ENCODE data around the gene RAB3IP.
A peak's percentile ranks its signal among the peaks of the same experiment; 100 is the strongest.

The RAB3IP gene

DNA sequence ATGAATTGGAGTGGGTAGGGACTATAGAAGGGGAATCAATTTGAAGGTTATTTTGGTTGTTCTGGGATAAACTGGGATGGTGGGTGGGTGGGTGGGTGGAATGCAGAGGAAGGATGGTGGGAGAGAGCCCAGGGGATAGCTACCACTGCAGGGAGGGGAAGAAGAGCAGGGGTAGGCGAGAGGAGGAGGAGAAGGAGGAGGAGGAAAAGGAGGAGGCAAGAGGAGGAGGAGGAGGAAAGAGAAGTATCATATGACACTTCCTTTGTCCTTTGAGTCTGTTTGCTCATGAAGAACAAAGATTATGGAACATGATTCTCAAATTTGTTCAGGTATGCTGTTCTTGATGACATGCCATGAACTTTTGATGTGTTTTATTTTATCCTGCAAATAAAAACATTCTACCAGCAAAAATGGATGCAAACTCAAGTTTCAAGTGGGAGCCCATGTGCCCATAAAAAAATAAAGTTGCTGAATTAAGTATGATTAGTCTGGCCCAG, 35.5 kb upstream of the RAB3IP start:
- TF ChIP-seq, protein P1, sequence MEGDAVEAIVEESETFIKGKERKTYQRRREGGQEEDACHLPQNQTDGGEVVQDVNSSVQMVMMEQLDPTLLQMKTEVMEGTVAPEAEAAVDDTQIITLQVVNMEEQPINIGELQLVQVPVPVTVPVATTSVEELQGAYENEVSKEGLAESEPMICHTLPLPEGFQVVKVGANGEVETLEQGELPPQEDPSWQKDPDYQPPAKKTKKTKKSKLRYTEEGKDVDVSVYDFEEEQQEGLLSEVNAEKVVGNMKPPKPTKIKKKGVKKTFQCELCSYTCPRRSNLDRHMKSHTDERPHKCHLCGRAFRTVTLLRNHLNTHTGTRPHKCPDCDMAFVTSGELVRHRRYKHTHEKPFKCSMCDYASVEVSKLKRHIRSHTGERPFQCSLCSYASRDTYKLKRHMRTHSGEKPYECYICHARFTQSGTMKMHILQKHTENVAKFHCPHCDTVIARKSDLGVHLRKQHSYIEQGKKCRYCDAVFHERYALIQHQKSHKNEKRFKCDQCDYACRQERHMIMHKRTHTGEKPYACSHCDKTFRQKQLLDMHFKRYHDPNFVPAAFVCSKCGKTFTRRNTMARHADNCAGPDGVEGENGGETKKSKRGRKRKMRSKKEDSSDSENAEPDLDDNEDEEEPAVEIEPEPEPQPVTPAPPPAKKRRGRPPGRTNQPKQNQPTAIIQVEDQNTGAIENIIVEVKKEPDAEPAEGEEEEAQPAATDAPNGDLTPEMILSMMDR (IDR thresholded peaks at IDR 0.05; ENCODE audit: insufficient read depth, low read depth, low read length, missing control alignments), result no peak
- no peak overlapping the region for H3K4me3 ChIP-seq (ENCODE audit: low read length)
- no peak for DNase-seq (ENCODE audit: low read depth)

GRCh38 chr12:69704357-69704756, 34.3 kb upstream of the RAB3IP start:
- no peak overlapping the region for H3K4me3 ChIP-seq (ENCODE audit: low read length)
- DNase-seq (ENCODE audit: low read depth), result no peak
- TF ChIP-seq, protein P1 (IDR thresholded peaks at IDR 0.05; ENCODE audit: insufficient read depth, low read depth, low read length, missing control alignments), result no peak

DNA sequence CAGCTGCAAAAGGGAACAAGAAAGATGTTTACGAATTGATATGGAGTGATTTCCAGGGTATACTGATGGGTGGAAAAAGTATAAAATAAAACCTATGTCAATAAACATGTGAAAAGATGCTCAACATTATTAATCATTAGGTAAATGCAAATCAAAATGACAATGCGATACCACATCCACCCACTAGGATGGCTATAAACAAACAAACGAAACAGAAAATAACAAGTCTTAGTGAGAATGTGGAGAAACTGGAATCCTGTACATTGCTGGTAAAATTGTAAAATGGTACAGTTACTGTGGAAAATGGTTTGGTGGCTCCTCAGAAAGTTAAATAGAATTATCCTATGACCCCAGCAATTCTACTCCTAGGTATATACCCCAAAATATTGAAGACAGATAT, 30.0 kb upstream of the RAB3IP start:
- H3K4me3 ChIP-seq (ENCODE audit: low read length), result no peak overlapping the region
- no peak for DNase-seq (ENCODE audit: low read depth)
- TF ChIP-seq, protein P1 (IDR thresholded peaks at IDR 0.05; ENCODE audit: insufficient read depth, low read depth, low read length, missing control alignments), result peak; percentile 11

DNA sequence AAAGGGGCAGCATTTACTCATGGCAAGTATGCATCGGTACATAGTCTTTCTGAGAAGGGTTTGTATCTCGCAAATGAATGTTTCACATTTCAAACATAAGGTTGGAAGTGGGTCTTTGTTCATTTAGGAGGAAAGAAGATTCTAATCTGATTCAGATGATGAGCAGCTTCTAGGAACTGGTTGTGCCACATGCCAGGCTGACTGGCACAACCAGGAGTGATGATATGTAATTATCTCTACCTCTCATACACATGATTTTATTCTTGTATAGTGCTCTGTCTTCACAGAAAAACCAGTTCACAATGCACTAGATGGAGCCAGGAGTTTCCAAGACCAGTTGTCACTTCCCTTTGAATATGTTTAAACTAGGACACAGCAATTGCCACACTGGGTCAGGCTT, 25.8 kb upstream of the RAB3IP start:
- TF ChIP-seq, protein P1 (IDR thresholded peaks at IDR 0.05; ENCODE audit: insufficient read depth, low read depth, low read length, missing control alignments), result no peak
- no peak overlapping the region for H3K4me3 ChIP-seq (ENCODE audit: low read length)
- peak; percentile 59 for DNase-seq (ENCODE audit: low read depth)

DNA sequence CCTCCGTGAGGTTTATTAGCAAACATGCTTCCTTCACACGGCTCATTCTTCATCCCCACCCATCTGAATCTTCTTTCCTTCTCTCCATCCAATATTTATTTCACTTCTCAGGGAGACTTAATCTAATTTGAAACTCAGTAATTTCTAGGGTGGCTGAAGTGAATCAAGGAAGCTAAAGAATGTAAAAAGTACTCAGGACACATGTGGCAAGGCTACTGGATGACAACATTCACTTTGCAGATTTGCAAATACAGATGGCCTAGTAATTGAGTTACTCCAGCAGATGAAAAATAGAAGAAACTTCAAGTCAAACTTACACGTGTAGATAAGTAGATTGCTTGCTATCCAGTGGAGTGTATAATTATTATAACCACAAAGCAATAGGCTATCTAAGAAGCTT, 24.1 kb upstream of the RAB3IP start:
- TF ChIP-seq, protein P1 (IDR thresholded peaks at IDR 0.05; ENCODE audit: insufficient read depth, low read depth, low read length, missing control alignments), result no peak
- DNase-seq (ENCODE audit: low read depth), result no peak
- no peak overlapping the region for H3K4me3 ChIP-seq (ENCODE audit: low read length)

DNA sequence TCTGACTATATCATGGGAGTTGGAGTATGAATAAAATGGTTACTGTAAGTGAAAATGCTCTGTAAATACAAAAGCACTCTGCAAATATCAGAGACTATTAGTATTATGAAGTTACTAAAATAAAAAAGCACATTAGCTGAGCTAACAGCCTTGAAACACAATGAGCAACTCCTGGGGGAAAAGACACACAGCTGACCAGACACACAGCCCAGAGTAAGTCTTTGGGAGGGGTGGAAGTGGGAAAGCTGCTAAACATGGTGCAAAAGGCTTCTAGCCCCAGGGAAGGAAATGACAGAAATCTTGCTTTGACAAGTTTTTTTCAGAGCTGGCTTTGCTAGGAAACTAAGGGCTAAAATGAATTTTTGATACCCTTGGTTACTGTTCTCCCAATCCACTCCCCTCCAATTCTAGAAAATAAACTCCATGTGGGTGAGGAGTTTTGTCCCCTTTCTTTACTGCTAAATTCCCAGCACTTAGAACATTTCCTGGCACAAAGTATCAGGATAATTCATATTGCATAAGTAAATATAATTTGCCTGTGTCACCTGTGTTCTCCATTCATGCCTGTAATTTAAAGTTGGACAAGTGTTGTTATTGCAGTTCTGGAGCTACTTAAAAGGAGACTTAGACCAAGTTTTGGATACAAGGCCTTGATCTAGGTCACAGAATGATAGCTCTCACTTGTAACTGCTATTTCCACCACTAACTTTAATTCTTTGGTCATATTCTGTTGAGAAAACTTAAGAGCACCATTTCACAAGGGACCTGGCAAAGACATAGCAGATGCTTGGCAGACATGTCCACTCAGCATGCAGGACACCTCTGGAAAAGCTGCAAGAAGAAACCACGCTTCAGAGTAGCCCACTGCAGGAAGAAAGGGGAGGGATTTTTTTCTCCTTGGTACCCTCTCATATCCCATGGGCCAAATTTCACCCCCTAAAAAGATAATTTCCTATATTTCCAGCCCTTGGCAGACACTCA, 19.0 kb upstream of the RAB3IP start:
- DNase-seq (ENCODE audit: low read depth), result peak; percentile 36
- H3K4me3 ChIP-seq (ENCODE audit: low read length), result no peak overlapping the region
- TF ChIP-seq, protein P1 (IDR thresholded peaks at IDR 0.05; ENCODE audit: insufficient read depth, low read depth, low read length, missing control alignments), result no peak
